SK-N-SH (cell line): ENCODE data around the gene ARMH2. TPM values are rescaled to one million over a fixed set of nuclear protein-coding genes. Genes with fewer than 3 reads are reported as not detected.

ENCODE experiments used
- CTCF ChIA-PET: fragments of 300-600, 350-600 bp; formaldehyde crosslinking; extraction: SDS; loops from one replicate; lab custom pipeline; 2021; lab: Yijun Ruan, JAX
- POLR2A ChIA-PET: fragments of 350-600 bp; sonication (Branson Sonifier 250); formaldehyde crosslinking; extraction: SDS; loops from one replicate; lab custom pipeline; 2020; ENCODE audit warnings: antibody characterized with exemption, inconsistent platforms; lab: Yijun Ruan, JAX
- DNase-seq: peaks from one replicate; pipeline ENCODE4 v3.0.0; 2012
- H2AFZ ChIP-seq: fragments of 200-600 bp; sonication (generic); 2 replicates; pipeline ENCODE4 v1.8.1; 2016; ENCODE audit warnings: antibody characterized with exemption, mild to moderate bottlenecking, low read depth
- H3F3A ChIP-seq: fragments of 200-600 bp; sonication (generic); replicated peaks from 2 replicates; pipeline ENCODE3; 2016; ENCODE audit warnings: antibody characterized with exemption, mild to moderate bottlenecking; ENCODE audit not compliant: insufficient read depth
- H3K27ac ChIP-seq, 2 experiments: fragments of 200-500 bp in 1 of 2; fragments of 200-600 bp in 1 of 2; sonication (Bioruptor generic) in 1 of 2; sonication (generic), shearing (Covaris generic) in 1 of 2; 2 replicates each; pipeline versions ENCODE4 v1.5.1 to v1.6.1; 2014 to 2016; ENCODE audit warnings: low read depth in 2 of 2, inconsistent platforms in 1 of 2, low read length in 1 of 2, mild to moderate bottlenecking in 1 of 2, mixed read lengths in 1 of 2
- H3K27me3 ChIP-seq: fragments of 200-600 bp; sonication (generic), shearing (Covaris generic); 2 replicates; pipeline ENCODE4 v1.6.1; 2016; ENCODE audit warnings: mixed run types; ENCODE audit not compliant: insufficient read depth
- H3K36me3 ChIP-seq, 2 experiments: fragments of 200-500 bp in 1 of 2; fragments of 200-600 bp in 1 of 2; sonication (Bioruptor generic) in 1 of 2; sonication (generic) in 1 of 2; replicated peaks in 1 of 2; 2 replicates each; pipeline versions ENCODE3 to v1.5.1; 2014 to 2016; ENCODE audit warnings: low read length in 1 of 2, mild to moderate bottlenecking in 1 of 2; ENCODE audit not compliant: insufficient read depth in 2 of 2, control insufficient read depth in 1 of 2
- H3K4me1 ChIP-seq, 2 experiments: fragments of 200-500 bp in 1 of 2; fragments of 200-600 bp in 1 of 2; sonication (Bioruptor generic) in 1 of 2; sonication (generic), shearing (Covaris generic) in 1 of 2; 2 replicates each; pipeline versions ENCODE4 v1.5.1 to v1.6.1; 2014 to 2016; ENCODE audit warnings: low read depth in 1 of 2, low read length in 1 of 2, mixed run types in 1 of 2; ENCODE audit not compliant: insufficient read depth in 2 of 2, control insufficient read depth in 1 of 2
- H3K4me2 ChIP-seq: fragments of 200-600 bp; sonication (generic), shearing (Covaris generic); 2 replicates; pipeline ENCODE4 v1.6.1; 2017; ENCODE audit warnings: mixed run types
- H3K4me3 ChIP-seq, 2 experiments: fragments of 200-500 bp in 1 of 2; fragments of 200-600 bp in 1 of 2; sonication (Bioruptor generic) in 1 of 2; sonication (generic), shearing (Covaris generic) in 1 of 2; 2 replicates each; pipeline versions ENCODE4 v1.5.1 to v1.8.1; 2014 to 2016; ENCODE audit warnings: low read depth in 2 of 2, inconsistent platforms in 1 of 2, low read length in 1 of 2, mild to moderate bottlenecking in 1 of 2, mixed read lengths in 1 of 2, moderate library complexity in 1 of 2
- H3K79me2 ChIP-seq: fragments of 200-600 bp; sonication (generic); 2 replicates; pipeline ENCODE4 v1.8.1; 2017; ENCODE audit warnings: mild to moderate bottlenecking; ENCODE audit not compliant: insufficient read depth
- H3K9ac ChIP-seq: fragments of 200-600 bp; sonication (generic); 2 replicates; pipeline ENCODE4 v1.6.1; 2017; ENCODE audit warnings: mixed run types
- H3K9me2 ChIP-seq: fragments of 200-600 bp; sonication (generic); 2 replicates; pipeline ENCODE4 v1.6.1; 2017; ENCODE audit warnings: mixed run types
- H3K9me3 ChIP-seq: fragments of 200-600 bp; sonication (generic); 2 replicates; pipeline ENCODE4 v1.6.1; 2017; ENCODE audit warnings: mixed run types, mild to moderate bottlenecking, moderate library complexity
- H4K20me1 ChIP-seq: fragments of 200-600 bp; sonication (generic); 2 replicates; pipeline ENCODE4 v1.6.1; 2017; ENCODE audit warnings: mild to moderate bottlenecking, mixed run types; ENCODE audit not compliant: insufficient read depth
- EP300 ChIP-seq, 2 experiments: IDR thresholded peaks; 2 replicates each; pipeline versions ENCODE4 v1.4.0 to v1.6.1; 2012; ENCODE audit warnings: borderline replicate concordance in 1 of 2, low read depth in 1 of 2, low read length in 1 of 2
- EZH2phosphoT487 ChIP-seq: fragments of 200-600 bp; sonication (generic); IDR thresholded peaks from 2 replicates; pipeline ENCODE4 v1.6.1; 2017; ENCODE audit warnings: low read depth, mixed run types, mild to moderate bottlenecking, antibody characterized with exemption, moderate library complexity, borderline replicate concordance
- JUND ChIP-seq: IDR thresholded peaks from 2 replicates; pipeline ENCODE4 v1.4.0; 2012
- MXI1 ChIP-seq: IDR thresholded peaks from 2 replicates; pipeline ENCODE4 v1.6.1; 2012; ENCODE audit warnings: mild to moderate bottlenecking, low read depth, low read length, improper control_type of control experiment
- POLR2AphosphoS5 ChIP-seq: IDR thresholded peaks from 2 replicates; pipeline ENCODE4 v1.6.1; 2012; ENCODE audit warnings: low read depth, low read length
- RCOR1 ChIP-seq: fragments of 150-350 bp; IDR thresholded peaks from 2 replicates; pipeline ENCODE4 v1.6.1; 2017; ENCODE audit warnings: antibody characterized with exemption, low read length
- RFX5 ChIP-seq: IDR thresholded peaks from 2 replicates; pipeline ENCODE4 v1.6.1; 2012; ENCODE audit warnings: mild to moderate bottlenecking, improper control_type of control experiment, low read length
- SIN3A ChIP-seq: IDR thresholded peaks from 2 replicates; pipeline ENCODE4 v1.6.1; 2012; ENCODE audit warnings: low read depth, mild to moderate bottlenecking, low read length, moderate library complexity, borderline replicate concordance
- SMC3 ChIP-seq: IDR thresholded peaks from 2 replicates; pipeline ENCODE4 v1.6.1; 2012; ENCODE audit warnings: low read depth, low read length, improper control_type of control experiment
- TEAD4 ChIP-seq: IDR thresholded peaks from 2 replicates; pipeline ENCODE4 v1.4.0; 2012; ENCODE audit warnings: mild to moderate bottlenecking, borderline replicate concordance; ENCODE audit not compliant: insufficient read depth
- WGBS: methylation state at CpG from one replicate; pipeline ENCODE4 v1.1.6; 2017; ENCODE audit warnings: low lambda C conversion rate; 5-methylcytosine and 5-hydroxymethylcytosine counted together
- polyA plus RNA-seq, 3 experiments: library from polyadenylated mRNA; depleted of rRNA; stranded (reverse); fragments of >200 nt; gene quantifications; 2 replicates each; pipeline ENCODE4 v1.2.3, GENCODE V29; 2012
- TF ChIP-seq, protein P1 (sequence below): IDR thresholded peaks from 2 replicates; pipeline ENCODE4 v1.4.0; 2012; ENCODE audit warnings: low read depth, borderline replicate concordance
- TF ChIP-seq, protein P2 (sequence below): IDR thresholded peaks from 2 replicates; pipeline ENCODE4 v1.4.0; 2012; ENCODE audit warnings: low read depth, borderline replicate concordance

Gene ARMH2
- polyA plus RNA-seq, 1 of the 3 experiments (the other 2 are of a cell fraction): not detected

DNA sequence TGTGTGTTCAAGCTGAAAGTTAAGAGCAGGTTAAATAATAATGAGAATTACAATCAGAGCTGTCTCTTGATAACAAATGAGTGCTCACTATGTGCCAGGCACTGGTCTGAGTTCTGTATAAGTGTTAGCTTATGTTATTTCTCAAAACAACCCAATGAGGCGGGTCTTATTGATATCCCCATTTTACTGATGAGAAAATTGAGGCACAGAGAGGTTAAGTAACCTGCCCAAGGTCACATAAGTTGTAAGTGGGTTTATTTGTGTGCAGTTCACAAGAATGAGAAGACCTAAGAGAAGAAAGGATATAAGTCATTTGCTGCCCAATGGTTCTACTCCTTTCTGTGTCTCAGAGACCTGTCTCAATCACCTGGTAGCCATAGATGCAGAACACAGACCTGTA is 34.1 kb upstream of the ARMH2 start:
- H3K27me3 ChIP-seq: no peaks in the 10 kb centered on the region
- H3K36me3 ChIP-seq: no peaks in the 10 kb centered on the region
- H3K27ac ChIP-seq: no peak overlapping the region
- WGBS: 62% methylated on average over 1 of the region's 1 CpG
- H3K9me2 ChIP-seq: no peaks in the 10 kb centered on the region
- no peak overlapping the region for H3K9ac ChIP-seq
- no peak overlapping the region for H3K4me2 ChIP-seq
- H3F3A ChIP-seq: no peaks in the 10 kb centered on the region
- DNase-seq: no peak
- H2AFZ ChIP-seq: no peak overlapping the region
- no peaks in the 10 kb centered on the region for H3K9me3 ChIP-seq
- H3K4me1 ChIP-seq: peaks cover 0 to 12% of the 10 kb centered on the region in 2 experiments; a peak in 2 of 4 replicates
- POLR2A ChIA-PET: no interaction called here
- TF ChIP-seq SMC3: no peak
- TF ChIP-seq TEAD4: no peak
- TF ChIP-seq RFX5: no peak
- no peak for TF ChIP-seq EP300 (IDR thresholded peaks at IDR 0.05; ENCODE audit: borderline replicate concordance in 1 of 2, low read depth in 1 of 2, low read length in 1 of 2)
- TF ChIP-seq, protein P1, sequence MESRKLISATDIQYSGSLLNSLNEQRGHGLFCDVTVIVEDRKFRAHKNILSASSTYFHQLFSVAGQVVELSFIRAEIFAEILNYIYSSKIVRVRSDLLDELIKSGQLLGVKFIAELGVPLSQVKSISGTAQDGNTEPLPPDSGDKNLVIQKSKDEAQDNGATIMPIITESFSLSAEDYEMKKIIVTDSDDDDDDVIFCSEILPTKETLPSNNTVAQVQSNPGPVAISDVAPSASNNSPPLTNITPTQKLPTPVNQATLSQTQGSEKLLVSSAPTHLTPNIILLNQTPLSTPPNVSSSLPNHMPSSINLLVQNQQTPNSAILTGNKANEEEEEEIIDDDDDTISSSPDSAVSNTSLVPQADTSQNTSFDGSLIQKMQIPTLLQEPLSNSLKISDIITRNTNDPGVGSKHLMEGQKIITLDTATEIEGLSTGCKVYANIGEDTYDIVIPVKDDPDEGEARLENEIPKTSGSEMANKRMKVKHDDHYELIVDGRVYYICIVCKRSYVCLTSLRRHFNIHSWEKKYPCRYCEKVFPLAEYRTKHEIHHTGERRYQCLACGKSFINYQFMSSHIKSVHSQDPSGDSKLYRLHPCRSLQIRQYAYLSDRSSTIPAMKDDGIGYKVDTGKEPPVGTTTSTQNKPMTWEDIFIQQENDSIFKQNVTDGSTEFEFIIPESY: no peak
- TF ChIP-seq, all 33 proteins: peak for 0
- Histone ChIP-seq H4K20me1 (no peaks in the 10 kb centered on the region), H3K79me2 (no peaks in the 10 kb centered on the region), H3K4me3 (no peak overlapping the region)
- CTCF ChIA-PET: interaction anchor here (0.5 kb wide), 1 partner anchor 839 kb away, joined by 3 read pairs; no protein-coding TSS in a partner anchor

DNA sequence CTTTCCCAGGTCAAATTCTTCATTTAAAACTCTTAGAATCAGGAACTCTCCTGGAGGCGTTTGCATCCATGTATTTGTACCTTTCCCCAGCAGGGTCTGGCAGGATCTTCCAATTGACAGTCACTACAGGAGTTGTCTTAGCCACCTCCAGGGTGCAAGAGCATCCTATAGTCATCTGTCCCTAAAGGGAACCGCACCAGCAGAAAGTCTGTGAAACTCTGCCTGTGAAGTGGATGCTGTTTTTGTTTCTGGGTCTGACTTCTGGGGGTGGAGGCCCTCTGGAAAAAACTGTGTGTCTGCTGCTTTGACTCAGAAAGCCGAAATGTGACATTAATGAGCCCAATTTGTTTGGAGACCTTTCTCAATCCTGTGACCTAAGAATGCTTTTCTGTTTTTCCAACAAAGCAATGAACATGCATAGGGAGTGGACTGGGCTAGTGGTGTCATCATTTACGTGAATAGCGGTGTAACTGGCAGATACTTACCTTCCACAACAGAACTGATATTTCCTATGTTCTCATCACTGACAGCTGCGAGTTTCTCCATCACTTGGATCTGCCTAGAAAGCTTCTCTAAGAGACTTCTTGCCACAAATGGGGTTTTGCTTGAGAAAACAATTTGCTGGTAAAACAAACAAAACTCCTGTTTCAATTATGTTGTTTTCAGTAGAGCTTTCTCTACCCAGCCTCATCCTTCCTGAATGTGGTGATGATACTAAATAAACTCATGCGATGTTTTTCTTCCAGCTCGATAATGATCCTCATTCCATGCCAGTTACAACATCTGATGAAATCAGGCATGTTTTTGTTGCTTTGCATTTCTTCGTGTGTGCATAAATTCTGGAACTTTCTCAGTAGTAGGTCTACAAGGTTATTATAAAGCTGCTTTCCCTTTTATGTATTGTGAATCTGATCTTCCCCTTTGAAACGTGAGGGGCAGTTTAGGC is 33.3 kb upstream of the ARMH2 start:
- H3K27ac ChIP-seq: peak overlapping the region in 1 of 2 experiments; percentile 29; a peak in 1 of 4 replicates

More for the DNA sequence above, 33.3 kb upstream of the ARMH2 start:
- POLR2A ChIA-PET: no interaction called here
- Histone ChIP-seq H3K4me3 (no peak overlapping the region; a peak in 1 of 4 replicates), H2AFZ (no peak overlapping the region), H3K9me2 (no peaks in the 10 kb centered on the region), H4K20me1 (no peaks in the 10 kb centered on the region), H3K9ac (no peak overlapping the region), H3K79me2 (no peaks in the 10 kb centered on the region)
- CTCF ChIA-PET: interaction anchor here (0.5 kb wide), 1 partner anchor 840 kb away, joined by 3 read pairs; no protein-coding TSS in a partner anchor
- no peak for DNase-seq
- TF ChIP-seq POLR2AphosphoS5 (no peak), RCOR1 (no peak), MXI1 (no peak), TEAD4 (no peak), JUND (no peak), EP300 (IDR thresholded peaks at IDR 0.05; ENCODE audit: borderline replicate concordance in 1 of 2, low read depth in 1 of 2, low read length in 1 of 2) (no peak), SIN3A (no peak), EZH2phosphoT487 (no peak)
- TF ChIP-seq, protein P2, sequence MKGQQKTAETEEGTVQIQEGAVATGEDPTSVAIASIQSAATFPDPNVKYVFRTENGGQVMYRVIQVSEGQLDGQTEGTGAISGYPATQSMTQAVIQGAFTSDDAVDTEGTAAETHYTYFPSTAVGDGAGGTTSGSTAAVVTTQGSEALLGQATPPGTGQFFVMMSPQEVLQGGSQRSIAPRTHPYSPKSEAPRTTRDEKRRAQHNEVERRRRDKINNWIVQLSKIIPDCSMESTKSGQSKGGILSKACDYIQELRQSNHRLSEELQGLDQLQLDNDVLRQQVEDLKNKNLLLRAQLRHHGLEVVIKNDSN: no peak
- TF ChIP-seq, all 33 proteins: peak for 0
- H3K4me2 ChIP-seq: peak overlapping the region; percentile 49
- H3K9me3 ChIP-seq: no peaks in the 10 kb centered on the region
- peaks cover 5 to 12% of the 10 kb centered on the region in 2 experiments; a peak in 2 of 4 replicates for H3K4me1 ChIP-seq
- no peaks in the 10 kb centered on the region for H3F3A ChIP-seq
- 64% methylated on average over 10 of the region's 10 CpGs for WGBS
- H3K36me3 ChIP-seq: no peaks in the 10 kb centered on the region
- H3K27me3 ChIP-seq: no peaks in the 10 kb centered on the region
